Activated CD8-positive, alpha-beta memory T cell treated with anti-CD3 and anti-CD28 coated beads, Interleukin-2, amount 10 ng/mL, durations not matched to agents 7 days and 5 days (primary cell): ENCODE data around the gene SAXO1. TPM values are rescaled to one million over a fixed set of nuclear protein-coding genes. Genes with fewer than 3 reads are reported as not detected.
"Not testable (repeated sequence)": the region's sequence is repeated elsewhere in the genome, so short reads cannot be mapped to it uniquely, and the experiment has no call there.

Experiments used
- ATAC-seq: fragments of 150-1000 bp; cut with Tn5 transposase; one replicate; pipeline ENCODE4 v1.10.0; 2021; ENCODE audit warnings: moderate library complexity
- CTCF ChIA-PET: fragments of 350-600 bp; sonication (Branson Sonifier 250); formaldehyde crosslinking; loops from one replicate; lab custom pipeline; 2021; ENCODE audit warnings: antibody characterized with exemption; lab: Charles Lee
- DNase-seq: peaks from one replicate; pipeline ENCODE4 v3.0.0-alpha.2; 2020
- H3K27ac Mint-ChIP-seq: one replicate; pipeline ENCODE4 v1.8.0; 2021; ENCODE audit warnings: mild to moderate bottlenecking, mixed read lengths
- H3K27me3 Mint-ChIP-seq: one replicate; pipeline ENCODE4 v1.8.0; 2021; ENCODE audit warnings: mixed read lengths
- H3K36me3 Mint-ChIP-seq: one replicate; pipeline ENCODE4 v1.8.0; 2021; ENCODE audit warnings: mild to moderate bottlenecking, mixed read lengths
- H3K4me1 Mint-ChIP-seq: one replicate; pipeline ENCODE4 v1.8.0; 2021; ENCODE audit warnings: mixed read lengths
- H3K4me3 Mint-ChIP-seq: one replicate; pipeline ENCODE4 v1.8.0; 2021; ENCODE audit warnings: mild to moderate bottlenecking, moderate library complexity, mixed read lengths
- H3K9me3 Mint-ChIP-seq: one replicate; pipeline ENCODE4 v1.8.0; 2022; ENCODE audit warnings: low read depth, mixed read lengths
- total RNA-seq, 2 experiments: library from RNA; stranded (reverse); gene quantifications; one replicate each; pipeline ENCODE4 v1.2.3, GENCODE V29; 2021

SAXO1 gene
- total RNA-seq, 2 experiments from 2014 or later, result 0.12 TPM; not detected in 1

DNA sequence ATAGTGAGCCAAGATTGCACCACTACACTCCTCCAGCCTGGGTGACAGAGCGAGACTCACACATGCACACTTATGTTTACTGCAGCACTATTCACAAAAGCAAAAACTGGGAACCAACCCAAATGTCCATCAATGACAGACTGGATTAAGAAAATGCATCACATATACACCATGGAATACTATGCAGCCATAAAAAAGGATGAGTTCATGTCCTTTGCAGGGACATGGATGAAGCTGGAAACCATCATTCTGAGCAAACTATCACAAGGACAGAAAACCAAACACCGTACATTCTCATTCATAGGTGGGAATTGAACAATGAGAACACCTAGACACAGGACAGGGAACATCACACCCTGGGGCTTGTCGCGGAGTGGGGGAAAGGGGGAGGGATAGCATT, 41.8 kb downstream of the SAXO1 start:
- H3K27me3 Mint-ChIP-seq, DNase-seq, H3K9me3 Mint-ChIP-seq, ATAC-seq, H3K36me3 Mint-ChIP-seq, H3K27ac Mint-ChIP-seq, H3K4me1 Mint-ChIP-seq, H3K4me3 Mint-ChIP-seq, CTCF ChIA-PET: not testable (repeated sequence)

DNA sequence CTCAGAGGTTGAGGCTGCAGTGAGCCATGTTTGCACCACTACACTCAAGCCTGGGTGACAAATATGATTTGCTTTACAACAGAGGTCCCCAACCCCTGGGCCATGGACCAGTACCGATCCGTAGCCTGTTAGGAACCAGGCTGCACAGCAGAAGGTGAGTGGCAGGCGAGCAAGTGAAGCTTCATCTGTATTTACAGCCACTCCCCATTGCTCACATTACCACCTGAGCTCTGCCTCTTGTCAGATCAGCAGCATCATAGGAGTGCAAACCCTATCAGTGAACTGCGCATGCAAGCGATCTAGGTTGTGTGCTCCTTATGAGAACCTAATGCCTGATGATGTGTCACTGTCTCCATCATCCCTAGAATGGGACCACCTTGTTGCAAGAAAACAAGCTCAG, 42.5 kb downstream of the SAXO1 start:
- Mint-ChIP-seq H3K4me3 (no peak overlapping the region), H3K27me3 (no peaks in the 10 kb centered on the region), H3K27ac (no peak overlapping the region), H3K9me3 (no peaks in the 10 kb centered on the region), H3K36me3 (no peaks in the 10 kb centered on the region), H3K4me1 (no peaks in the 10 kb centered on the region)
- ATAC-seq, result no peak
- CTCF ChIA-PET, result no interaction called here
- DNase-seq, result no peak

DNA sequence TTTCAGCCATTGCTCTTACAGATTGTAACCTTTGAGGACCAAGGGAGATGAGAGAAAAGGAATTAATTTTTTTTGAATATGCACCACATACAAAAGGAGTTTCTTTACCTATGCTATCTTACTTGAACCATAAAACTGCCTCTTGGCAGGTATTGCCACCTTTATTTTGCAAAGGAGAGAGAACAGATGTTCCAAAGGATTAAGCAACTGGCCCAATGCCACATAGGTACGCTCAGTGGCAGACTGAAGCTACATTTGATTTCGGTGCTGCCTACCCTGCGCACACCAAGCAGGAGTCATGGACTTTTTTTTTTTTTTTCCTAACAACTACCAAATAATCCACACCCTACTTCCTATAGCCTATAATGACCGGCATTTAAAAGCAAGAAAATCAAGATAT, 43.1 kb downstream of the SAXO1 start:
- Mint-ChIP-seq H3K36me3 (no peaks in the 10 kb centered on the region), H3K4me1 (no peaks in the 10 kb centered on the region), H3K27me3 (no peaks in the 10 kb centered on the region), H3K4me3 (no peak overlapping the region), H3K27ac (no peak overlapping the region), H3K9me3 (no peaks in the 10 kb centered on the region)
- DNase-seq (no peak), ATAC-seq (no peak)
- CTCF ChIA-PET, result no interaction called here

DNA sequence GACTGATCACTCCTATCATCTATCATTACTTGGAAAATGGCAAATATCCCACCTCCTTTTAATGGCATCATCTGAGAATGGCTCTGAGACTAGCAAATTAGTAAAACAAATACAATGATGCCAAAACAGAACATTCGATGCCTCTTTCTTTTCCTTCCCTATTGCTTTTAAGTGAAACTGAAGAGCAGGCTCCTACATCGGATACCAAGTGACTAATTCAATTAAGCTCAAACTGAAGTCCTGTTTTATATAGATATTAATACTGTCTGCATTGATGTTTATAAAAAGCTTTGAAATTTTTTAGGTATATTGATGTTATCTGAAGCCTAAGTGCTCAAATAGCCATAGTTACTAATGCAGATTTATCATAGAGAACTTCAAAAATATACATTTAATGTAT, 43.9 kb downstream of the SAXO1 start:
- DNase-seq (no peak), ATAC-seq (no peak)
- H3K4me3 Mint-ChIP-seq, result no peak overlapping the region
- no peak overlapping the region for H3K27ac Mint-ChIP-seq
- CTCF ChIA-PET, result no interaction called here
- H3K36me3 Mint-ChIP-seq, result no peaks in the 10 kb centered on the region
- no peaks in the 10 kb centered on the region for H3K4me1 Mint-ChIP-seq
- no peaks in the 10 kb centered on the region for H3K9me3 Mint-ChIP-seq
- H3K27me3 Mint-ChIP-seq, result no peaks in the 10 kb centered on the region

DNA sequence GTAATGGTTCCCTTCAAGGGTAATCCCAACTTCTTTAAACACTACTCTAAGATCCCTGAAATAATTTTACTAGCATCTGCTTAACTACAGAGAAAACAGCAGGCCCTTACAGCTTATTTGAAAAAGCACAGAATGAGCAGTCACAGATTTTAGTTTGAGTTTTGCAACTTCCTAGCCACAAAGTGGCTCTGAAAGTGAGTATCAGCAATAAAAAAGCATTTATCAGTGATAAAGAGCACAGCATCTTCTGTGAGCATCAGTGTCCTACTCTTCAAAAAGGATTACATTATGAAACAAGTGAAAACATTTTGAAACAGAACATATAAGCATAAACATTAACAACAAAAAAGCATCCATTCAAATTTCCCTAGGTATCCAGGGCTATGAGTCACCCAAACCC, 45.0 kb downstream of the SAXO1 start:
- no peaks in the 10 kb centered on the region for H3K4me1 Mint-ChIP-seq
- DNase-seq, result no peak
- CTCF ChIA-PET, result no interaction called here
- H3K27ac Mint-ChIP-seq, result no peak overlapping the region
- H3K9me3 Mint-ChIP-seq, result no peaks in the 10 kb centered on the region
- no peaks in the 10 kb centered on the region for H3K36me3 Mint-ChIP-seq
- H3K4me3 Mint-ChIP-seq, result no peak overlapping the region
- no peaks in the 10 kb centered on the region for H3K27me3 Mint-ChIP-seq
- no peak for ATAC-seq

DNA sequence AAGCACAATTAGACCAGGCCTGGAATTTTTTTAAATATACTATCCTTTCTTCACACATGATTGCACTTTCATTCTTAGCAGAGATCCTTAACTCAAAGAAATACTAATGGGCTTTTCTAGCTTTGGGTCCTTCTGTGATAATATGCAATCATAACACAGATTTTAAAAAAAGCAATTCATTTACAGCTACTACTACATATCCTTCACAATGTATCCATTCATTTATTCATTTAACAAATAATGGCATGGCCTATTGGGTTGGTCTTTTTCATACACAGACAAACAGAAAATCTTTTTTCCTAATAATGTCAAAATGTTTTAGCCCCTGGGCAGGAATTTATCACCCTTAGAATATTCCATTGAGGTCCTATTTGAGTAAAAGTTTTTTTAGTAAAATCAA, 47.0 kb downstream of the SAXO1 start:
- no peaks in the 10 kb centered on the region for H3K27me3 Mint-ChIP-seq
- no peaks in the 10 kb centered on the region for H3K4me1 Mint-ChIP-seq
- H3K27ac Mint-ChIP-seq, result no peak overlapping the region
- no peaks in the 10 kb centered on the region for H3K36me3 Mint-ChIP-seq
- no peak overlapping the region for H3K4me3 Mint-ChIP-seq
- no peak for DNase-seq
- CTCF ChIA-PET, result interaction anchor here (1.0 kb wide), 1 partner anchor 108 kb away, joined by 3 read pairs; no protein-coding TSS in a partner anchor
- no peak for ATAC-seq
- no peaks in the 10 kb centered on the region for H3K9me3 Mint-ChIP-seq

DNA sequence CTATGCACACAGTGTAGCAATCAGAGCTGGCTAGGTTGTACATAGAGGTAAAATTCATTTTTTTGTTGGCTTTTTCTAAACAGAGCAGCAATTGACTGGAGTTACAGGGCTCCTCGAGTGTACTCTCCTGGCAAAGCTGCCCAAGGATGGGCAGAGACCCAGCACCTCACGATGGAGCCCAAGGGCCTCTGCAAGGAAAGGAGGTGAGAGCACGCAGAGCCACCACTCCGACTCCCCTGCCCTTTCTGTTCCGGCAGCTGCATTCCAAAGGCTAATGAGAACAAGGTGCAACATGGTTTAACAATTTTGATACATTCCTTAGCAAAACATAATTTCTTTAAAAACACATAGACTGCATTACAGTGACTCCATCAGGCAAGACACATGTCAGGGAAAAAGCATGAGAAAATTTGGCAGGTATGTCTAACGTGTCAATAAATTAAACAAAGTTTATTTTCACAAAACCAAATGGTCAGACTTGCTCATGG, 47.5 kb downstream of the SAXO1 start:
- no peak overlapping the region for H3K27ac Mint-ChIP-seq
- ATAC-seq, result no peak

DNA sequence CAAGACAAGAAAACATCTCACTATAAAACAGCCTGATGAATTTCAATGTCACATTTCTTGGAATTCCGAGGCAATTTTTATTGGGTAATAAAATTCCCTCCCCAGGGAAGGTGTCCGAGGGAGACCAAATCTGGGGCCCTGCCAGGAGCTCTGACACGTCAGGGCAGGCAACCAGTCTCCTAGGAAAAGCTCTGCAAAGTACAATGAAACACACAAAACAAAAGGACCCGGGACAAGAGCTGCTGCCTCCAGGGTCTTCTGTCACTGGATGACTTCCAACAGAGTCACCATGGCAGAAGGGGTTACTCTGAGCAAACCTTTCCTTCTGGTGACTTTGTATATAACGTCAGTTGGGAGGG, 50.8 kb downstream of the SAXO1 start:
- H3K9me3 Mint-ChIP-seq, result no peaks in the 10 kb centered on the region
- H3K27ac Mint-ChIP-seq, result no peak overlapping the region
- no peaks in the 10 kb centered on the region for H3K4me1 Mint-ChIP-seq
- ATAC-seq (no peak), DNase-seq (no peak)
- H3K36me3 Mint-ChIP-seq, result no peaks in the 10 kb centered on the region
- CTCF ChIA-PET, result no interaction called here
- no peak overlapping the region for H3K4me3 Mint-ChIP-seq
- no peaks in the 10 kb centered on the region for H3K27me3 Mint-ChIP-seq

More for the DNA sequence above, 47.5 kb downstream of the SAXO1 start:
- no peaks in the 10 kb centered on the region for H3K9me3 Mint-ChIP-seq
- no peaks in the 10 kb centered on the region for H3K36me3 Mint-ChIP-seq
- no peak for DNase-seq
- H3K27me3 Mint-ChIP-seq, result no peaks in the 10 kb centered on the region
- H3K4me1 Mint-ChIP-seq, result no peaks in the 10 kb centered on the region
- no peak overlapping the region for H3K4me3 Mint-ChIP-seq
- CTCF ChIA-PET, result interaction anchor here (1.0 kb wide), 1 partner anchor 107 kb away, joined by 3 read pairs; no protein-coding TSS in a partner anchor

DNA sequence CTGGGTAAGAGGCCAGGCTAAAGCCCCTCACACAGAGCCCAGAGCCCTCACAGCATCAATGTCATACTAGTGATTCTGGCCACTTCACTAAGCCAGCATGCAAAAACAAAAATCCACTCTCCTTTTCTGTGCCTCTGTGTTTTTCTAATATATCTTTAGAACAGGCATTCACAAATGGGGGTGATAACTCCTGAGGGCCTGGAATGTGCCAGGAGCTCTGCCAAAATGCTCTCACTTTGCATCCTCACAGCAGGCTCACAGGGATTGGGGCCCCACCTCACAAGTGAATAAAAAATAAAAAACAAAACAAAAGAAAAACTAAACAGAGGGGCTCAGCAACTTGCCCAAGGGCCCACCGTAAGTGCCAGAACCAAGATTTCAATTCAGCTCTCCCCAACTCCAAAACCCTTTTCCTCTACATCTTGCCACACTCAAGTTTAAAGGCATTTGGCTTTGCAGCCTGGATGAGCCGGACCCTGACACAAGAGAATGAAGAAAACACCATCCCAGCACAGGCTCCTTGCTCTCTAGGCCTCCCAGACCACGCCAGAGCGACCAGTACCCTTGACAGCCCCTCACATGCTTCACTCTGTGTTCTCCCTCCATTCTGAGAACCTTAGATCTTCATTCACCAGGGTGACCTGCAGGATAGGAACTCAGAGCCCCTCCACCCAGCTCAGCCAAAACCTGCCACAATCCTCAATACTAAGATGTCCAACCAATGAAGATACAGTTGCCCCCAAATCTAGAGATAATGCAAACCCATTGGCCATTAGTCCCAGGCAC, 51.3 kb downstream of the SAXO1 start:
- Mint-ChIP-seq H3K36me3 (no peaks in the 10 kb centered on the region), H3K27me3 (peaks cover 4% of the 10 kb centered on the region), H3K4me1 (peaks cover 2% of the 10 kb centered on the region), H3K27ac (no peak overlapping the region), H3K4me3 (no peak overlapping the region), H3K9me3 (no peaks in the 10 kb centered on the region)
- DNase-seq (no peak), ATAC-seq (no peak)
- CTCF ChIA-PET, result no interaction called here

DNA sequence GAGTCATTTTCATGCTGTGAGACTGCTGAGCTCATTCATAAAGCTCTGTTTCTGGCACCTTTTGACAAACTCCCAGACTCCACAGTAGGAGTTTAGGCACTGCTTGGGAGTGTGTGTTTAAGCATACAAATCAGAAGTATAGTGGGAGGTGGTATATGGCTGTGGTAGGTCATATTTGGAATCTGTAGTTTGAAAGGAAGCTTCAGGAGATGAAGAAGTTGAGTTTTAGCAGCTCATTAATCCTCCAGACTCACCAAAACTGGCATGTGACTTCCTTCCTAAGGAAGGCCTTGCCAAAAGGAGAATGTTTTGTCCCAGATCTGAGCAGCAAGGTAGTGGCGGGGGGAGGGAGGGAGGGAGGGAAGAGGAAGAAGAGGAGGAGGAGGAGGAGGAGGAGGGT, 52.8 kb downstream of the SAXO1 start:
- Mint-ChIP-seq H3K4me1 (peaks cover 4% of the 10 kb centered on the region), H3K4me3 (no peak overlapping the region), H3K9me3 (no peaks in the 10 kb centered on the region), H3K27me3 (peaks cover 10% of the 10 kb centered on the region), H3K27ac (no peak overlapping the region), H3K36me3 (no peaks in the 10 kb centered on the region)
- no peak for ATAC-seq
- no peak for DNase-seq
- CTCF ChIA-PET, result no interaction called here

DNA sequence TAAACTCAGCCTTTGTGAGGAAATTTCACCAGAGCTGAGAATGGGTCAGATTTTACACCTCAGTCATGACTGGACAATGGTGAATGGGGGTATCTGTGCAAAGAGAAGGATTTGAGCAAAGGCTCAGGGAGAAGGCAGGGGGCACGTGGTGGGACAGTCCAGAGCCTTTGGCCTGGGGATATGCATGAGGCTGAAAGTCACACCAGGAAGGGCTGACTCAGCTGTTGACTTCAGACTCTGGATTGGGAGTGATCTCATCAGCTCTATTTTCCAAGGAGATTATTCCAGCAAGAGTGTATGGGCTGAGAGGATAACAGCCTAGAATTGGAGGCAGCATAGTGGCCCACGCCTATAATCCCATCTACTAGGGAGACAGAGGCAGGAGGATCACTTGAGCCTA, 53.6 kb downstream of the SAXO1 start:
- no peak for DNase-seq
- H3K4me3 Mint-ChIP-seq, result no peak overlapping the region
- ATAC-seq, result no peak
- no peaks in the 10 kb centered on the region for H3K9me3 Mint-ChIP-seq
- H3K27ac Mint-ChIP-seq, result no peak overlapping the region
- CTCF ChIA-PET, result interaction anchor here (0.8 kb wide), 1 partner anchor 49 kb away, joined by 3 read pairs; no protein-coding TSS in a partner anchor
- peaks cover 4% of the 10 kb centered on the region for H3K4me1 Mint-ChIP-seq
- no peaks in the 10 kb centered on the region for H3K36me3 Mint-ChIP-seq
- H3K27me3 Mint-ChIP-seq, result peaks cover 10% of the 10 kb centered on the region

DNA sequence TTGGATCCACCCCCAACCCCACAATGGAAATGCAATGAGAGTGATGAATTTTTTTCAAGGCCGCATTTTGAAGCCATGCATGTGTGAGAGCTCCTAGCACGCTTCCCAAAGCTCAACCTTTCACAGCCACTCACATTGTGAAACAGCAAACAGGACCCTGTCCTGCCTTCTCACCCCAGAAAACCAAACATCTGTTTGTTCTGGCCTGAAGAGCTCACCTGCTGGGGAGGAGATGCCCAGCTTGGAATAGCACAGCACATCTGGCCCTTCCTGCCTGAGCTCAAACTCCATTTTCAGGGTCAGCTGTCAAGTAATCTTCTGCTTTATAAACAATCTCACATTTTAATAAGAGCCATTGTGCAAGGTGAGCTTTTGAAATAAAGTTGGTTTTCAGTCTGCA, 54.8 kb downstream of the SAXO1 start:
- ATAC-seq, result no peak
- CTCF ChIA-PET, result no interaction called here
- Mint-ChIP-seq H3K36me3 (no peaks in the 10 kb centered on the region), H3K9me3 (no peaks in the 10 kb centered on the region), H3K27me3 (peaks cover 10% of the 10 kb centered on the region), H3K27ac (no peak overlapping the region), H3K4me3 (no peak overlapping the region), H3K4me1 (peaks cover 4% of the 10 kb centered on the region)
- no peak for DNase-seq

DNA sequence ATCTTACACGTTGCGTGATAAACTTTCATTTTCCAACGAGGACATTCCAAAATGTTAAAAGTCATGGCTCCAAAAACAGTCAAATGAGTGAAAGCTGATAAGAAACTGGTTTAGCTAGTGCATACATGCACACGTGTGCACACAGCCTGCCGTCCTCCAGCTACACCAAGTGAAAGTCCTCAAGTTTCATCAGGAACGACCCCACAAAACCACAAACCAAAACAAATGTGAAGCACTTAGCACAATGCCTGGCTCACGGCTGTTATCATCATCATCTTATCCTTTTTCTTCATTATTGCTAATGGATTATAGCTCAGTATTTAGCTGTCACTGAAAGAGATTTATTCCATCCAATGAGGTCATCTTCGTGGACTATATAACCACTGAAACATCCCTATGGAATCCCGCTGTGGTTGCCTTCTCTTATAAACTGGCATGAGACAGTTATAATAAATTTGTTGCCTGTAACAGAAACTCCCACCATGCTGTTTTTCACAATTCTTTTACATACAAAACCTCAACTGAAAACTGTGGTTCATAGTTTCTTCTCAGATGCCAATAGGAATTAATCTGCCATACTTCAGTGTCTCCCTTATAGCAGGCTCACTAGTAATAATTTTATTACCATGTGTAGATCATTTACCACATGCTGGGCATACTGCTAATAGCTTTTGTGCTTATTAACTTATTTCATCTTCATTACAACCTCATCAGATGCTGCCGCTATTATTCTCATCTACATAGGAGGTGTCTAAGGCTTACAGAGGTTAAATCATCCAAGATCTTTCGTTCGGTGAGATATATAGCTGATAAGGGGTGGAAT, 56.1 kb downstream of the SAXO1 start:
- Mint-ChIP-seq H3K27ac (no peak overlapping the region), H3K27me3 (peaks cover 13% of the 10 kb centered on the region), H3K36me3 (no peaks in the 10 kb centered on the region), H3K9me3 (no peaks in the 10 kb centered on the region), H3K4me1 (peaks cover 4% of the 10 kb centered on the region), H3K4me3 (no peak overlapping the region)
- DNase-seq, result no peak
- no peak for ATAC-seq
- CTCF ChIA-PET, result no interaction called here

DNA sequence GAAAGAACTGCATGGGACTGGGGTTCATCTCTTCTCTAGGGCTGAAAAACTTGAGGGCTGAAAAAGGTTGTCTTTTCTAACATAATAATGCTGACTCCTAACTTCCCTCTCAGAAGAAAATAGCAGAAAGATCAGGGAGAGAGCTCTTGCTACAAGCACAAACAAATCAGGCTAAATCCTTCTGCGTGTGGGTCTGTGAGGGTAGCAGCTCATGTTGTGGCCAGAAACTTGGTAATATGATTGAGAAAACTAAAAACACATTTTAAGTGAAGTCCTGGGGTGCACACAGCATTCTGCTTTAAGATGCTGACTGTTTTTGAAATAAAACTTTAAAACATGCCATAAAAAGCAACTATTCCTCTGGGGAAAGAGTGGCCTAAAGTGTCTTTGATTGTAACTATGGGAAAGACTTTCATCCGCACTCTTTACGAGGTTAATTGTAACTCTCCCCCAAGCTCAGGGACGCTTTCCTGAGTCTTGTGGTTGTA, 56.7 kb downstream of the SAXO1 start:
- Mint-ChIP-seq H3K9me3 (no peaks in the 10 kb centered on the region), H3K27me3 (peaks cover 13% of the 10 kb centered on the region), H3K36me3 (no peaks in the 10 kb centered on the region), H3K27ac (no peak overlapping the region), H3K4me3 (no peak overlapping the region), H3K4me1 (peaks cover 4% of the 10 kb centered on the region)
- DNase-seq (no peak), ATAC-seq (no peak)
- CTCF ChIA-PET, result no interaction called here
